ENCODE measurements around the gene ICA1L. TPM values are rescaled to one million over a fixed set of nuclear protein-coding genes. Genes with fewer than 3 reads are reported as not detected.

Gene ICA1L
- total RNA-seq, 1 donor from 2014 or later, result 7.6 TPM

DNA sequence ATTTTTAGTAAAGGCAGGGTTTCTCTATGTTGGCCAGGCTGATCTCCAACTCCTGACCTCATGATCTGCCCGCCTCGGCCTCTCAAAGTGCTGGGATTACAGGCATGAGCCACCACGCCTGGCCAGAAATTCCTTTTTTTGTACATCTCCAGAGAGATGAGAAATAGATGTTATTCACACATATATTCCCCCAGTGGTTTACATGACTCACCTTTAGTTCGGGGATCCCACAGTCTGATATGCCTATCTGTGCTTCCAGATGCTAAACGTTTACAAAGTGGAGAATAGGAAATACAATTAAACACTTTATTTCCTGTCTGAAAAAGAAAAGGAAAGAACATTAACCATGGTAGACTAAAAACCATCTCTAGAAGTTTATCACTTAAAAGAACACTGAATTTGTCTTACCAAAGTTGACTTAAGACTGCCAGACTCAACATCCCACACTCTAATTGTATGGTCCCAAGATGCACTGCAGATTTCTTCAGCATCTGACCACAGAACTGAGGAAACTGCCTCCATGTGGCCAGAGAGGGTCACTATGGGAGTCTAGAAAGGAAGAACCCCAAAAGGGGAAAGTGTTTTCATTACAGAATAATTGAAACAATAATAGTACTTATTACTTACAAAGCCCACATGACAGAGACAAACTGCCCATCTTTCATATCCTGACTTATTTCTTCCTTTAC, 12.6 kb upstream of the ICA1L start:
- Histone ChIP-seq H3K4me3 (ENCODE audit: low read depth, low read length) (no peak overlapping the region), H3K27me3 (ENCODE audit: control insufficient read depth, insufficient read depth, low read length) (no peaks in the 10 kb centered on the region), H3K36me3 (ENCODE audit: control insufficient read depth, insufficient read depth, low read length) (no peaks in the 10 kb centered on the region)
- TF ChIP-seq, protein P1, sequence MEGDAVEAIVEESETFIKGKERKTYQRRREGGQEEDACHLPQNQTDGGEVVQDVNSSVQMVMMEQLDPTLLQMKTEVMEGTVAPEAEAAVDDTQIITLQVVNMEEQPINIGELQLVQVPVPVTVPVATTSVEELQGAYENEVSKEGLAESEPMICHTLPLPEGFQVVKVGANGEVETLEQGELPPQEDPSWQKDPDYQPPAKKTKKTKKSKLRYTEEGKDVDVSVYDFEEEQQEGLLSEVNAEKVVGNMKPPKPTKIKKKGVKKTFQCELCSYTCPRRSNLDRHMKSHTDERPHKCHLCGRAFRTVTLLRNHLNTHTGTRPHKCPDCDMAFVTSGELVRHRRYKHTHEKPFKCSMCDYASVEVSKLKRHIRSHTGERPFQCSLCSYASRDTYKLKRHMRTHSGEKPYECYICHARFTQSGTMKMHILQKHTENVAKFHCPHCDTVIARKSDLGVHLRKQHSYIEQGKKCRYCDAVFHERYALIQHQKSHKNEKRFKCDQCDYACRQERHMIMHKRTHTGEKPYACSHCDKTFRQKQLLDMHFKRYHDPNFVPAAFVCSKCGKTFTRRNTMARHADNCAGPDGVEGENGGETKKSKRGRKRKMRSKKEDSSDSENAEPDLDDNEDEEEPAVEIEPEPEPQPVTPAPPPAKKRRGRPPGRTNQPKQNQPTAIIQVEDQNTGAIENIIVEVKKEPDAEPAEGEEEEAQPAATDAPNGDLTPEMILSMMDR (IDR thresholded peaks at IDR 0.05; ENCODE audit: insufficient read depth, low read length, poor library complexity, severe bottlenecking), result no peak
- DNase-seq (ENCODE audit: low read depth), result no peak

GRCh38 chr2:202881570-202881969, 10.0 kb upstream of the ICA1L start:
- no peaks in the 10 kb centered on the region for H3K36me3 ChIP-seq (ENCODE audit: control insufficient read depth, insufficient read depth, low read length)
- DNase-seq (ENCODE audit: low read depth), result no peak
- TF ChIP-seq, protein P1 (IDR thresholded peaks at IDR 0.05; ENCODE audit: insufficient read depth, low read length, poor library complexity, severe bottlenecking), result no peak
- H3K27me3 ChIP-seq (ENCODE audit: control insufficient read depth, insufficient read depth, low read length), result no peaks in the 10 kb centered on the region
- H3K4me3 ChIP-seq (ENCODE audit: low read depth, low read length), result no peak overlapping the region

DNA sequence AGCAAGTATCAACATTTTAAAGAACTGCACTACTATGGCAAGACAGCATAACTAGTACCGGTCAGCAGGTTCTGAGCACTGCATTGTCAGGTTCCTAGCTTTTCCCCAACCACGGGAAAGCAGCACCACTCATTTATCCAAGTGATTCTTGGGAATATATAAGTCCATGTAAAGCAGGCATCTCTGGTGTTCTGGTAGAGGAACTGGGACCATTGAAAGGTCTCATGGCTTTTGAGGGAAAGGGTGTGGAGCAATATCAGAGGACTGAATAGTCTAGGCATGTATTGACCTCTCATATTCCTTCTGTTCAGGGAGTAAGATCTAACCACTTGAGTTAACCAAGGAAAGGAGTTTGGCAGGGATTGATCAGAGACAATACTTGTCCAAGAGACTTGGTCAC, 6.1 kb upstream of the ICA1L start:
- no peak for DNase-seq (ENCODE audit: low read depth)
- Histone ChIP-seq H3K4me3 (ENCODE audit: low read depth, low read length) (no peak overlapping the region), H3K27me3 (ENCODE audit: control insufficient read depth, insufficient read depth, low read length) (no peaks in the 10 kb centered on the region), H3K36me3 (ENCODE audit: control insufficient read depth, insufficient read depth, low read length) (no peaks in the 10 kb centered on the region)
- TF ChIP-seq, protein P1 (IDR thresholded peaks at IDR 0.05; ENCODE audit: insufficient read depth, low read length, poor library complexity, severe bottlenecking), result no peak

DNA sequence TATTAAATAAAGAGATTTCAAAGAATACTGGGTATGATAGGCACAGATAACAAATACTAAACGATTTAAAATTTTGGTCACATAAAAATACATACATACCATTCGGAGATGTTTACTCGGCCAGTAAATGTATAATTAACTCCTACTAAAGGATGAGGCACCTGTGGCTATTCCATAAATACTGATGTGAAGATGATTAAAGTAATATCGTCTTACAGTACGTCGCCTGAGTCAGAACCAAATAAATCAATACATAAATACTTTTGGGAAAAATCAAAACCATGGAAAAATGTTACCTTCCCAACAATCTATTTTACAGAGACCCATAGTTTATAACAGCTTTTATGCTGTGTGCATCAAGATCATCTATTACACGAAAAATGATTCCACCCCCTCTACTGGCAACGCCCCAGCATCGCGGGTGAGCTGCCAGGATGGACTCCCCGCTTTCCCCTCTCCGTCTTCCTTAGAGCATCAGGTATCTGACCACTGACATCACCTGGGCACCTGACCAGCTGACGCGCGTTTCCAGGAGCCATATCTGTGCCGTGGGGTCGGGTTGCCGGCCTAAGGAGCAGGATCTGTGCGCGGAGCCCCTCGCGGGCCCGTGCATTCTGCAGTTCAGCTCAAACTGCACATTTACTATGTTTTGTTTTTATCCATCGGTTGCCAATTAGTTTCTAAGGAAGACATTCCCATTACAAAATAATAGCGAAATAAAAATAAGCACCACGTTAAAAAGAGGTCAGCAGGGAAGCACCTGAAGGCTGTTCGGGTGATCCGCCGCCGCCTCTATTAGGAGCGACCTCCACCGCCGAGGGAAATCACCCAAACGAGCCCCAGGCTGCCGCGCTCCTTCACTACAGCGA, 901 bp downstream of the ICA1L start:
- H3K27me3 ChIP-seq (ENCODE audit: control insufficient read depth, insufficient read depth, low read length), result no peaks in the 10 kb centered on the region
- DNase-seq (ENCODE audit: low read depth), result peak; percentile 34
- TF ChIP-seq, protein P1 (IDR thresholded peaks at IDR 0.05; ENCODE audit: insufficient read depth, low read length, poor library complexity, severe bottlenecking), result peak; percentile 63
- H3K4me3 ChIP-seq (ENCODE audit: low read depth, low read length), result peak overlapping the region; percentile 67
- no peaks in the 10 kb centered on the region for H3K36me3 ChIP-seq (ENCODE audit: control insufficient read depth, insufficient read depth, low read length)

DNA sequence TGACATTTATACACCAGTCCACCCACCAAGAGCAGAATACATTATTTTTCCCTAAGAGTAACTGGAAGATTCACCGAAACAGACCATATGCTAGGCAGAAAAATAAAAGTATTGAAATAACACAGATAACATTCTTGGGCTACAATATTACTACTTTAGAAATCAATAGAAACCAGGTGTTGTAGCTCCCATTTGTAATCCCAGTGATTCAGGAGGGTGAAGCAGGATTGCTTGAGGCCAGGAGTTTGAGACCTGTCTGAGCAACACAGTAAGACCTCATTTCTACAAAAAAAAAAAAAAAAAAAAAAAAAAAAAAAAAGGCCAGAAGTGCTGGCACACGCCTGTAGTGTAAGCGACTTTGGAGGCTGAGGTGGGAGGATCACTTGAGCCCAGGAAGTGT, 9.6 kb downstream of the ICA1L start:
- H3K36me3 ChIP-seq (ENCODE audit: control insufficient read depth, insufficient read depth, low read length), result no peaks in the 10 kb centered on the region
- no peaks in the 10 kb centered on the region for H3K27me3 ChIP-seq (ENCODE audit: control insufficient read depth, insufficient read depth, low read length)
- TF ChIP-seq, protein P1 (IDR thresholded peaks at IDR 0.05; ENCODE audit: insufficient read depth, low read length, poor library complexity, severe bottlenecking), result no peak
- H3K4me3 ChIP-seq (ENCODE audit: low read depth, low read length), result no peak overlapping the region
- DNase-seq (ENCODE audit: low read depth), result no peak
